GM12878 (cell line): ENCODE measurements around the gene LBHD1. TPM values are rescaled to one million over a fixed set of nuclear protein-coding genes. Genes with fewer than 3 reads are reported as not detected.

Source experiments
- BRCA1 ChIP-seq: IDR thresholded peaks from 2 replicates; pipeline ENCODE4 v1.6.1; 2011; ENCODE audit warnings: low read depth, low read length, improper control_type of control experiment
- CBX5 ChIP-seq: sonication (generic); IDR thresholded peaks from 2 replicates; pipeline ENCODE4 v1.6.1; 2016; ENCODE audit warnings: low read depth, moderate library complexity, mild to moderate bottlenecking, inconsistent platforms
- CEBPB ChIP-seq, 2 experiments: fragments of 150-350 bp in 1 of 2; IDR thresholded peaks; 2 replicates each; pipeline ENCODE4 v1.6.1; 2012 to 2014; ENCODE audit warnings: low read depth in 2 of 2, low read length in 2 of 2, borderline replicate concordance in 1 of 2, inconsistent platforms in 1 of 2
- CREB1 ChIP-seq: IDR thresholded peaks from 2 replicates; pipeline ENCODE4 v1.6.1; 2012; ENCODE audit warnings: low read depth, mild to moderate bottlenecking, inconsistent platforms
- RAD21 ChIP-seq: IDR thresholded peaks from 2 replicates; pipeline ENCODE4 v1.6.1; 2011; ENCODE audit warnings: mild to moderate bottlenecking, low read depth, low read length, moderate library complexity; ENCODE audit not compliant: insufficient read depth
- SMAD1 ChIP-seq: fragments of 450-650 bp; IDR thresholded peaks from 2 replicates; pipeline ENCODE4 v1.6.1; 2018; ENCODE audit warnings: mild to moderate bottlenecking, low read depth; ENCODE audit not compliant: partially characterized antibody
- polyA plus RNA-seq, 11 experiments: library from polyadenylated mRNA; depleted of rRNA in 4 of 11; unstranded in 6 of 11; stranded (reverse) in 5 of 11; fragments of >200 nt; fragmentation: Nextera tagmentation in 4 of 11; fragmentation: Illumina TruSeq in 1 of 11; extraction: Ambion mirVana in 4 of 11; extraction: Trizol in 1 of 11; gene quantifications; 1 replicate in 1 of 11; 2 replicates in 10 of 11; pipeline versions ENCODE4 v1.2.1 to v1.2.3, GENCODE V29; 2011 to 2016; ENCODE audit warnings: inconsistent platforms in 2 of 11, missing spikeins in 2 of 11, low read depth in 1 of 11
- total RNA-seq, 4 experiments: library from RNA; depleted of rRNA in 3 of 4; stranded (reverse); fragments of >200 nt in 3 of 4; fragmentation: Illumina TruSeq in 1 of 4; extraction: Trizol in 1 of 4; gene quantifications; 2 replicates each; pipeline versions ENCODE4 v1.2.1 to v1.2.3, GENCODE V29; 2013 to 2021
- TF ChIP-seq, protein P1 (sequence below): fragments of 450-650 bp; IDR thresholded peaks from 2 replicates; pipeline ENCODE4 v1.6.1; 2018; ENCODE audit warnings: mild to moderate bottlenecking, low read depth, moderate library complexity; ENCODE audit not compliant: partially characterized antibody
- TF ChIP-seq, protein P2 (sequence below): fragments of 450-650 bp; formaldehyde crosslinking; IDR thresholded peaks from 2 replicates; pipeline ENCODE4 v1.5.0; 2022; ENCODE audit warnings: mild to moderate bottlenecking, missing genetic modification characterization
- TF ChIP-seq, protein P3 (sequence below): fragments of 450-650 bp; IDR thresholded peaks from 2 replicates; pipeline ENCODE4 v1.6.1; 2017; ENCODE audit warnings: low read depth, mild to moderate bottlenecking, moderate library complexity

The LBHD1 gene
- total and polyA plus RNA-seq, 10 of the 15 experiments (the other 5 are each of a cell fraction or from before 2014, with no cell fraction given), result 0.79 to 12.0 (median 7.6) TPM

DNA sequence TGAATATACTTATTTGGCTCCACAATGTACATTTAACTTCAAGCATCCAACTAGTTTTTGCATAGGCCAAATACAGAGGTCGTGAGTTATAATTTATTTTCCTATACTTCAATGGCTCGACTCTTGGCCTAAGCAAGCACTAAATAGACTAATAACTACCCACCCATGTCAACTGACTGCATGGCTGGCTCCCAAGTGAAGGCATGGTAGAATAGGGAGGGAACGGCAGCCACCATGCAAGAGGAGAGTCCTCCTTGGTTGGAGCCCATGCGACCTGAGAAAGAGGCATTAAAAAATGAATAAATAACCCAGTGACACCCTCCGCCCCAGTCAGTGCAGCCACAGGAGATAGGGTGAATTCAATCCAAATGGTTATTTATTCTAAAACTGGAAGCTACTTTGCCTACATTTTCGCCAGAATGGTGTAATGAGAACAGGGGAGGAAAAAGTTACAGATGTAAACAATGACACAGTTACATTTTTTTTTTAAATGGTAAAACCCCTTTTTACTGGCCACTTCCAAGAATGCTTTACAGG lies 40.3 kb upstream of the LBHD1 start (continued):
- TF ChIP-seq RAD21 (no peak), CEBPB (IDR thresholded peaks at IDR 0.05; ENCODE audit: borderline replicate concordance in 1 of 2, low read depth in 2 of 2, low read length in 2 of 2) (no peak), CREB1 (no peak), CBX5 (no peak), SMAD1 (no peak), BRCA1 (no peak)
- TF ChIP-seq, protein P1, sequence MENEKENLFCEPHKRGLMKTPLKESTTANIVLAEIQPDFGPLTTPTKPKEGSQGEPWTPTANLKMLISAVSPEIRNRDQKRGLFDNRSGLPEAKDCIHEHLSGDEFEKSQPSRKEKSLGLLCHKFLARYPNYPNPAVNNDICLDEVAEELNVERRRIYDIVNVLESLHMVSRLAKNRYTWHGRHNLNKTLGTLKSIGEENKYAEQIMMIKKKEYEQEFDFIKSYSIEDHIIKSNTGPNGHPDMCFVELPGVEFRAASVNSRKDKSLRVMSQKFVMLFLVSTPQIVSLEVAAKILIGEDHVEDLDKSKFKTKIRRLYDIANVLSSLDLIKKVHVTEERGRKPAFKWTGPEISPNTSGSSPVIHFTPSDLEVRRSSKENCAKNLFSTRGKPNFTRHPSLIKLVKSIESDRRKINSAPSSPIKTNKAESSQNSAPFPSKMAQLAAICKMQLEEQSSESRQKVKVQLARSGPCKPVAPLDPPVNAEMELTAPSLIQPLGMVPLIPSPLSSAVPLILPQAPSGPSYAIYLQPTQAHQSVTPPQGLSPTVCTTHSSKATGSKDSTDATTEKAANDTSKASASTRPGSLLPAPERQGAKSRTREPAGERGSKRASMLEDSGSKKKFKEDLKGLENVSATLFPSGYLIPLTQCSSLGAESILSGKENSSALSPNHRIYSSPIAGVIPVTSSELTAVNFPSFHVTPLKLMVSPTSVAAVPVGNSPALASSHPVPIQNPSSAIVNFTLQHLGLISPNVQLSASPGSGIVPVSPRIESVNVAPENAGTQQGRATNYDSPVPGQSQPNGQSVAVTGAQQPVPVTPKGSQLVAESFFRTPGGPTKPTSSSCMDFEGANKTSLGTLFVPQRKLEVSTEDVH, result no peak
- TF ChIP-seq, protein P2, sequence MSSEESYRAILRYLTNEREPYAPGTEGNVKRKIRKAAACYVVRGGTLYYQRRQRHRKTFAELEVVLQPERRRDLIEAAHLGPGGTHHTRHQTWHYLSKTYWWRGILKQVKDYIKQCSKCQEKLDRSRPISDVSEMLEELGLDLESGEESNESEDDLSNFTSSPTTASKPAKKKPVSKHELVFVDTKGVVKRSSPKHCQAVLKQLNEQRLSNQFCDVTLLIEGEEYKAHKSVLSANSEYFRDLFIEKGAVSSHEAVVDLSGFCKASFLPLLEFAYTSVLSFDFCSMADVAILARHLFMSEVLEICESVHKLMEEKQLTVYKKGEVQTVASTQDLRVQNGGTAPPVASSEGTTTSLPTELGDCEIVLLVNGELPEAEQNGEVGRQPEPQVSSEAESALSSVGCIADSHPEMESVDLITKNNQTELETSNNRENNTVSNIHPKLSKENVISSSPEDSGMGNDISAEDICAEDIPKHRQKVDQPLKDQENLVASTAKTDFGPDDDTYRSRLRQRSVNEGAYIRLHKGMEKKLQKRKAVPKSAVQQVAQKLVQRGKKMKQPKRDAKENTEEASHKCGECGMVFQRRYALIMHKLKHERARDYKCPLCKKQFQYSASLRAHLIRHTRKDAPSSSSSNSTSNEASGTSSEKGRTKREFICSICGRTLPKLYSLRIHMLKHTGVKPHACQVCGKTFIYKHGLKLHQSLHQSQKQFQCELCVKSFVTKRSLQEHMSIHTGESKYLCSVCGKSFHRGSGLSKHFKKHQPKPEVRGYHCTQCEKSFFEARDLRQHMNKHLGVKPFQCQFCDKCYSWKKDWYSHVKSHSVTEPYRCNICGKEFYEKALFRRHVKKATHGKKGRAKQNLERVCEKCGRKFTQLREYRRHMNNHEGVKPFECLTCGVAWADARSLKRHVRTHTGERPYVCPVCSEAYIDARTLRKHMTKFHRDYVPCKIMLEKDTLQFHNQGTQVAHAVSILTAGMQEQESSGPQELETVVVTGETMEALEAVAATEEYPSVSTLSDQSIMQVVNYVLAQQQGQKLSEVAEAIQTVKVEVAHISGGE (CRISPR knock-in tag), result no peak
- TF ChIP-seq, protein P3, sequence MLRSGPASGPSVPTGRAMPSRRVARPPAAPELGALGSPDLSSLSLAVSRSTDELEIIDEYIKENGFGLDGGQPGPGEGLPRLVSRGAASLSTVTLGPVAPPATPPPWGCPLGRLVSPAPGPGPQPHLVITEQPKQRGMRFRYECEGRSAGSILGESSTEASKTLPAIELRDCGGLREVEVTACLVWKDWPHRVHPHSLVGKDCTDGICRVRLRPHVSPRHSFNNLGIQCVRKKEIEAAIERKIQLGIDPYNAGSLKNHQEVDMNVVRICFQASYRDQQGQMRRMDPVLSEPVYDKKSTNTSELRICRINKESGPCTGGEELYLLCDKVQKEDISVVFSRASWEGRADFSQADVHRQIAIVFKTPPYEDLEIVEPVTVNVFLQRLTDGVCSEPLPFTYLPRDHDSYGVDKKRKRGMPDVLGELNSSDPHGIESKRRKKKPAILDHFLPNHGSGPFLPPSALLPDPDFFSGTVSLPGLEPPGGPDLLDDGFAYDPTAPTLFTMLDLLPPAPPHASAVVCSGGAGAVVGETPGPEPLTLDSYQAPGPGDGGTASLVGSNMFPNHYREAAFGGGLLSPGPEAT, result no peak
